Stimulated activated memory B cell treated with anti-CD40 and anti-IgM and Interleukin-4, amounts not matched to agents 10 μg/mL and 1 μg/mL and 100 μg/mL, for 72 hours (primary cell): ENCODE data around the gene C18orf32.
"Not testable (repeated sequence)": the region's sequence is repeated elsewhere in the genome, so short reads cannot be mapped to it uniquely, and the experiment has no call there.

Experiments used
- ATAC-seq: fragments of 150-1000 bp; cut with Tn5 transposase; 2 replicates; pipeline ENCODE4 v1.10.0; 2021
- H3K27ac Mint-ChIP-seq: one replicate; pipeline ENCODE4 v1.8.0; 2022; ENCODE audit warnings: mild to moderate bottlenecking, mixed read lengths
- H3K27me3 Mint-ChIP-seq: one replicate; pipeline ENCODE4 v1.8.0; 2022; ENCODE audit warnings: mixed read lengths
- H3K36me3 Mint-ChIP-seq: one replicate; pipeline ENCODE4 v1.8.0; 2022; ENCODE audit warnings: mixed read lengths
- H3K4me1 Mint-ChIP-seq: one replicate; pipeline ENCODE4 v1.8.0; 2022; ENCODE audit warnings: mixed read lengths
- H3K4me3 Mint-ChIP-seq: one replicate; pipeline ENCODE4 v1.8.0; 2022; ENCODE audit warnings: mild to moderate bottlenecking, moderate library complexity, mixed read lengths
- H3K9me3 Mint-ChIP-seq: one replicate; pipeline ENCODE4 v1.8.0; 2022; ENCODE audit warnings: mixed read lengths

Gene C18orf32

GRCh38 chr18:49515003-49515402, 28.0 kb upstream of the C18orf32 start:
- H3K27me3 Mint-ChIP-seq, H3K36me3 Mint-ChIP-seq, H3K27ac Mint-ChIP-seq, H3K9me3 Mint-ChIP-seq, H3K4me3 Mint-ChIP-seq, ATAC-seq, H3K4me1 Mint-ChIP-seq: not testable (repeated sequence)

DNA sequence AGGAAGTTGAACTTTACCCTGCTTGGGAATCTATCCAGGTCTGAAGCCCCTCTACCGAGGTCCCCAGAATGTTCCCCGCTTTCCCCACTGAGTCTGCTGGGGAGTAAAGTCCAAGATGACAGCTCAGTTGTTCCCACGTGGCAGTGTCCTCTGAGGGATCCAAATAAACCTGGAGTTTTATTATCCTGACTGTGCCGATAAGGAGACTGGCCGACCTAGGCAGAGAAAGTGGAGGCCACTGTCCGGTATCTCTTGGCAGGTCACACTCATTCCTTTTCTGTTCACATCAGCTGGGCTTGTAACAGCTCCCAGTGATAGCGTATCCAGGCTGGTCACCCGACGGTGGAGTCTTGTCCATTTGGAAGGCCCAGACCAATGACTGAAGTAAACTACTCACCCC, 27.5 kb upstream of the C18orf32 start:
- no peaks in the 10 kb centered on the region for H3K27me3 Mint-ChIP-seq
- H3K9me3 Mint-ChIP-seq: no peaks in the 10 kb centered on the region
- no peak for ATAC-seq
- no peaks in the 10 kb centered on the region for H3K4me1 Mint-ChIP-seq
- H3K36me3 Mint-ChIP-seq: no peaks in the 10 kb centered on the region
- no peak overlapping the region for H3K4me3 Mint-ChIP-seq
- no peak overlapping the region for H3K27ac Mint-ChIP-seq

DNA sequence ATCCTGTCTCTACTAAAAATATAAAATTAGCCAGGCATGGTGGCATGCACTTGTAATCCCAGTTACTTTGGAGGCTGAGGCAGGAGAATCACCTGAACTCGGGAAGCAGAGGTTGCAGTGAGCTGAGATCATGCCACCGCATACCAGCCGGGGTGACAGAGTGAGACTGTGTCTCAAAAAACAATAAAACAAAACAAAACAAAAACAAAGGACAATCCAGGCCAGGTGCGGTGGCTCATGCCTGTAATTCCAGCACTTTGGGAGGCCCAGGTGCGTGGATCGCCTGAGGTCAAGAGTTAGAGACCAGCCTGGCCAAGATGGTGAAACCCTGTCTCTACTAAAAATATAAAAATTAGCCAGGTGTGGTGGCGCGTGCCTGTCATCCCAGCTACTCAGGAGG, 25.8 kb upstream of the C18orf32 start:
- H3K9me3 Mint-ChIP-seq, H3K4me1 Mint-ChIP-seq, H3K36me3 Mint-ChIP-seq, H3K4me3 Mint-ChIP-seq, ATAC-seq, H3K27ac Mint-ChIP-seq, H3K27me3 Mint-ChIP-seq: not testable (repeated sequence)

- no peaks in the 10 kb centered on the region for H3K4me1 Mint-ChIP-seq
- H3K9me3 Mint-ChIP-seq: no peaks in the 10 kb centered on the region
These were observed 23.5 kb upstream of the C18orf32 start for GRCh38 chr18:49510393-49511115.

GRCh38 chr18:49506438-49506837, 19.4 kb upstream of the C18orf32 start:
- H3K27me3 Mint-ChIP-seq: peaks cover 15% of the 10 kb centered on the region
- not testable (repeated sequence) for H3K27ac Mint-ChIP-seq, H3K4me1 Mint-ChIP-seq, ATAC-seq, H3K9me3 Mint-ChIP-seq, H3K4me3 Mint-ChIP-seq, H3K36me3 Mint-ChIP-seq

More at GRCh38 chr18:49510393-49511115, 23.5 kb upstream of the C18orf32 start:
- Mint-ChIP-seq H3K27ac (no peak overlapping the region), H3K36me3 (no peaks in the 10 kb centered on the region), H3K27me3 (peaks cover 15% of the 10 kb centered on the region), H3K4me3 (no peak overlapping the region)
- ATAC-seq: peak; percentile 55

DNA sequence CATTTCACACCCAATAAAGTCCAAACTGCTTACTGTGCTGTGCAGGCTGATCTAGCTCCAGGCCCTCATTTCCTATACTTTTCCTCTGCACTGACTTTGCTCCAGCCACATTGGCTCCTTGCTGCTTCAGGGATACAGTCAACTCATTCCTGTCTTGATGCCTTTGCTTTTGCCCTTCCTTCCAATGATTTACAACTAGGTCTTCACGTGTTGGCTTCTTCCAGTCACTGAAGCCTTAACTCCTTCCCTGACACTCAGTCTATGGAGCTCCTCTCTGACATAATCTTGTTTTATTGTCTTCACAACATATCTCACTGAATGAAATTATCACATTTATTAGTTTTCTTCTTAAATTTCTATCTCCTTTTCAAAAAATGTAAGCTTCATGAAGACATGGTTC, 16.9 kb upstream of the C18orf32 start:
- no peak overlapping the region for H3K4me3 Mint-ChIP-seq
- H3K27ac Mint-ChIP-seq: no peak overlapping the region
- H3K36me3 Mint-ChIP-seq: no peaks in the 10 kb centered on the region
- no peak for ATAC-seq
- H3K9me3 Mint-ChIP-seq: no peaks in the 10 kb centered on the region
- H3K4me1 Mint-ChIP-seq: no peaks in the 10 kb centered on the region
- H3K27me3 Mint-ChIP-seq: peaks cover 25% of the 10 kb centered on the region

DNA sequence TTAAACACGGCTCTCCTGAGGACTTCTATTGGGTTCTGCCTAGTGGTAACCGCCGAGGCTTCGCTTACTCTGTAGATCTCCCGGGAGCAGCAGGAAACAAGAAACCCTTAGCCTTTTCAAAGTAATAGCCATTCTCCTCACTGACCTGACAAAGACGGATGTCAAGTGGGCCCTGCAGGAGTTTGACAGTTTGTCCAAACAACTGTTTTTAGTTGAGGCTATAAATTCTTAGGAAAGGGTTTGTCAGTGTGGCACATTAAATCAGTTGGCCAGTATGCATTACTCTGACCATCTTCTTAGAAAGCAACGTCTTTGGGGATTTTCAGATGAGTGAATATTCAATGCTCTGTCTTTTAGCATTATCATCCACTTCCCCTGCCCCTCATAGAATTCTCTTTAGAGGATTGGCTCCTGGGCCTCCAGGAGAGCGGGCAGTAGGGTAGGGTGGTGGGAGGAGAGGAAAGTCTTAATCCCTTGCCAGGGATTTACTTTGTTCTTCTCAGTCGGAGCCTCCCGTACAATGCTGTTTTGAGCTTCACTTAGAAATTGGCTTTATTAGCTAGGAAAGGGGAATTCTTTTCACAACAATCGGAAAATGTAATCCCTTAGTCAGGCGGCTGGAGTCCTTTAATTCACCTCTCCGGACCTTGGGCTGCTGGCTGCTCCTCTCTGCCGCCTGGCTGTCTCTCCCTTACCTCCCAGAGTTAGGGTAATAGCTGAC, 13.3 kb upstream of the C18orf32 start:
- H3K27me3 Mint-ChIP-seq: peaks cover 20% of the 10 kb centered on the region
- no peak overlapping the region for H3K4me3 Mint-ChIP-seq
- no peak for ATAC-seq
- no peak overlapping the region for H3K27ac Mint-ChIP-seq
- no peaks in the 10 kb centered on the region for H3K9me3 Mint-ChIP-seq
- no peaks in the 10 kb centered on the region for H3K36me3 Mint-ChIP-seq
- H3K4me1 Mint-ChIP-seq: peaks cover 13% of the 10 kb centered on the region

DNA sequence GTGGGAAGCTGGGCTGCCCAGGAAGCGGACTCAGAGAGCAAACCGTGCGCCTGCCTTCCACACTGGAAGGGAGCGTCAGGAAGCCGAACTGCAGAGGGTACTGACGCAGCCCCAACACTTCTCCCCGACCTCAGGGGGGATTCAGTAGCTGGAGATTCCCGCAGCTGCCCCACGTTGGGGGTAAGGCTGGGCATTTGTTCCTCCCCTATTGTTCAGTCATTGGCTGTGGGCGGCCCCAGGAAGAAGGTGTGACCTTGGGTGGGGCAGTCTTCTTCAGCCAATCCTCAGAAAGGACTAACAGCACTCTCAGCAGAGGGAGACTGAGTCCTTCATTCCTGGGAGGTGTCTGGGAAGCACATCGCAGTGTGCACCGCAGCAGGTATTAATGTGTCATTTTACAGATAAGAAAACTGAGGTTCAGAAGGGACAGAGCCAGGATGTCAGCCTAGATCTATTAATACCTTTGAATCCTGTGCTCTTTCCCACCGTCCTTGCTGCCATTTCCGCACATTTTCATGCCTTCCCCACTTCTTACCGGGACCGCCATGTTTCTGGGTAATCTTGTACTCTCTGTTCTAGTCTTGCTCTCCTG, 12.1 kb upstream of the C18orf32 start:
- Mint-ChIP-seq H3K36me3 (no peaks in the 10 kb centered on the region), H3K9me3 (no peaks in the 10 kb centered on the region), H3K4me1 (peaks cover 13% of the 10 kb centered on the region), H3K4me3 (no peak overlapping the region), H3K27ac (no peak overlapping the region), H3K27me3 (peaks cover 20% of the 10 kb centered on the region)
- ATAC-seq: no peak

GRCh38 chr18:49495480-49495879, 8.4 kb upstream of the C18orf32 start:
- Mint-ChIP-seq H3K27ac (no peak overlapping the region), H3K36me3 (peaks cover 19% of the 10 kb centered on the region), H3K27me3 (peaks cover 20% of the 10 kb centered on the region), H3K4me1 (peaks cover 35% of the 10 kb centered on the region), H3K4me3 (no peak overlapping the region), H3K9me3 (no peaks in the 10 kb centered on the region)
- ATAC-seq: no peak

DNA sequence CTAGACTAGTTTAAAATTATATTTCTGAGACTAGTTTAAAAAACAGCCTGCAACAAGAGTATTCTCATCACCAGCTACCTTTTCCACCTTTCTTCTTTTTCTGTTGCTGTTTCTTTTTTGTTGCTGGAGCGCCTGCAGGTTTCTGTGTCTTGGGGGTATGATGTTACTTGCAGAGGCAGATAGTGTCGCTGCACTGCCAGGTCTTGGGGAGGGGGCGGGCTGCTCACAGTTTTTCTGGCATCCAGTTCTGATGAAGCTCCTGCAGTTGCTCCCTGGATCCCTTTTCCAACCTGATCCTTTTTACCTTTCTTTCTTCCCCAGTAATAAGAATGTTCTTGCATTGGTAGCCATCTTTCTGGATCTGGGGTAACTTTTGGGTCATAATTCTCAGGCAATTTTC, 8.0 kb upstream of the C18orf32 start:
- peaks cover 20% of the 10 kb centered on the region for H3K27me3 Mint-ChIP-seq
- no peak overlapping the region for H3K27ac Mint-ChIP-seq
- H3K9me3 Mint-ChIP-seq: no peaks in the 10 kb centered on the region
- H3K4me3 Mint-ChIP-seq: no peak overlapping the region
- H3K36me3 Mint-ChIP-seq: peaks cover 21% of the 10 kb centered on the region
- H3K4me1 Mint-ChIP-seq: peaks cover 37% of the 10 kb centered on the region
- ATAC-seq: no peak

DNA sequence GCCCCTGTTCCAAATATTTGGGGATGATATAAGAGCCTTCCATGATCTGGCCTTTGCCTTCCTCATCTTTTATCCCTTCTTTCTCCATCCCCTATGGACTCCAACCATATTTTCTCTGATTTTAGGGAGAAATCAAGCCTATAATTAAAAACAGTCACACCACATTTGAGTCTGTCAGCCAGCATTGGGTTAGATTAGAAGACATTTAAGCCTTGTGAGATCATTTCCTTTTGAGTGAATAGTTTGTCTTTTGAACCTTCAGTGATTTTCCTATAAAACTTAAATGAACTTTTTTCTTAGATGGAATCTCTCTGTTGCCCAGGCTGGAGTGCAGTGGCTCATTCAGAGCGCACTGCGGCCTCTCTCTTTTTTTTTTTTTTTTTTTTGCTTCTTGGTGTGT, 7.6 kb upstream of the C18orf32 start:
- H3K4me1 Mint-ChIP-seq: peaks cover 40% of the 10 kb centered on the region
- H3K9me3 Mint-ChIP-seq: no peaks in the 10 kb centered on the region
- ATAC-seq: no peak
- peaks cover 24% of the 10 kb centered on the region for H3K36me3 Mint-ChIP-seq
- no peak overlapping the region for H3K27ac Mint-ChIP-seq
- H3K4me3 Mint-ChIP-seq: no peak overlapping the region
- peaks cover 17% of the 10 kb centered on the region for H3K27me3 Mint-ChIP-seq

DNA sequence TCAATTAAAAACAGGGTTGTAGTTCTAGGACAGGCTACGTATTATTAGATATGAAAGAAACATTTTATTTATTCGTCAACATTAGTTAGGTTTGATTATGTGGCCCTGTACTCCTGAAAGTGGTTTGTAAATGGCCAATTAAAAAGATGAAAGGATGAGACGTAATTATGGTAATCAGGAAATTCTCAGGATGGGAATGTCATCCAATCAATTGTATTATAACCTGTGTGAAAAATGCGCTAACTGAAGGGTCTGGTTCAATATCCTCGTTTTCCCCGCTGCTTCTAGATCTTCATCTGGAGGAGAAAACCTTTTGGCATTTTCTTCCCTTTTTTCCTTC, 5.6 kb upstream of the C18orf32 start:
- ATAC-seq: no peak
- H3K4me1 Mint-ChIP-seq: peaks cover 48% of the 10 kb centered on the region
- H3K27ac Mint-ChIP-seq: peak overlapping the region; percentile 98
- H3K27me3 Mint-ChIP-seq: peaks cover 3% of the 10 kb centered on the region
- H3K4me3 Mint-ChIP-seq: peak overlapping the region; percentile 97
- H3K36me3 Mint-ChIP-seq: peaks cover 42% of the 10 kb centered on the region
- H3K9me3 Mint-ChIP-seq: no peaks in the 10 kb centered on the region

GRCh38 chr18:49491857-49492693, 5.0 kb upstream of the C18orf32 start, which contains the start of gene RPL17:
RPL17 (minus strand) TSS chr18:49492465.
- H3K36me3 Mint-ChIP-seq: peaks cover 42% of the 10 kb centered on the region
- ATAC-seq: peak; percentile 87
- peak within 1 kb of the TSS; percentile 97 for H3K4me3 Mint-ChIP-seq
- H3K27me3 Mint-ChIP-seq: no peaks in the 10 kb centered on the region
- peaks cover 51% of the 10 kb centered on the region for H3K4me1 Mint-ChIP-seq
- H3K27ac Mint-ChIP-seq: peak within 1 kb of the TSS; percentile 98
- no peaks in the 10 kb centered on the region for H3K9me3 Mint-ChIP-seq

- H3K9me3 Mint-ChIP-seq: no peaks in the 10 kb centered on the region
- peak overlapping the region; percentile 98 for H3K27ac Mint-ChIP-seq
- peaks cover 53% of the 10 kb centered on the region for H3K4me1 Mint-ChIP-seq
- peaks cover 42% of the 10 kb centered on the region for H3K36me3 Mint-ChIP-seq
- H3K27me3 Mint-ChIP-seq: no peaks in the 10 kb centered on the region
- ATAC-seq: no peak
- peak overlapping the region; percentile 97 for H3K4me3 Mint-ChIP-seq
These were observed 4.5 kb upstream of the C18orf32 start for GRCh38 chr18:49491534-49491856.

DNA sequence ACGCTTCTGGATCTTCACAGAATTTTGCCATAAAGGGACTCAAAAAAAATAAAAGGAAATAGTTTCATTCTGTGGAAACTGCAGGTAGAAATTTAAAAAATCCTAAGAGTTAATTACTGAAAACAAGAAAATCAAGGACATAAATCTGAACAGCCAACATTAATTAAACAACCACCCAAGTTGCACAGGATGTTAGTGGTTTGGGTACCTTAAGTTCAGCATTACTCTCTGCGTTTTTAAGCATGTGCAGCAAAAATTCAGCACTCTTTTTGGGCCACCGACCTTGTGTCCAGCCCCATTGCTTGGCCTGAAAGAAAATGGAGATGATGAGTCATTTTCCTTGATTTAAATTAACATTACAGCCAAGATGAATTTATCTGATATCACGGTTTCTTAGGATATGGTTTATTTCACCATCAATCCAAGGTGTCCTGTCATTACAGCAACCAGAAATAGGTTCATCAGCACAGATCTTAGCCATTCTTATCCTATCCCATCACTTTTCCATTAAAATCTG, 3.3 kb upstream of the C18orf32 start:
- Mint-ChIP-seq H3K27ac (peak overlapping the region; percentile 98), H3K4me3 (peak overlapping the region; percentile 59), H3K9me3 (no peaks in the 10 kb centered on the region), H3K27me3 (no peaks in the 10 kb centered on the region), H3K4me1 (peaks cover 60% of the 10 kb centered on the region), H3K36me3 (peaks cover 42% of the 10 kb centered on the region)
- ATAC-seq: no peak
